HL-60 (cell line): ENCODE data around the gene GZMH.

Experiments used
- DNase-seq, 2 experiments: peaks; one replicate each; pipeline ENCODE4 v3.0.0-alpha.2; 2010 to 2020; ENCODE audit warnings: low read depth in 1 of 2, low spot score in 1 of 2
- H3K27ac ChIP-seq: fragments of 250-450 bp; sonication (Bioruptor Pico); replicated peaks from 2 replicates; pipeline ENCODE4 v1.5.1; 2020; ENCODE audit warnings: mild to moderate bottlenecking, moderate library complexity
- H3K27me3 ChIP-seq: fragments of 250-450 bp; sonication (Bioruptor Pico); 2 replicates; pipeline ENCODE4 v1.5.1; 2021; ENCODE audit warnings: mild to moderate bottlenecking, moderate library complexity; ENCODE audit not compliant: insufficient read depth, poor library complexity, severe bottlenecking
- H3K4me3 ChIP-seq: replicated peaks from 2 replicates; pipeline ENCODE4 v1.5.1; 2011; ENCODE audit warnings: mild to moderate bottlenecking, control low read depth, low read length; ENCODE audit not compliant: insufficient read depth
- CTCF ChIP-seq: IDR thresholded peaks from one replicate; pipeline ENCODE4 v1.5.1; 2011; ENCODE audit warnings: low read length, control low read depth, inconsistent platforms; ENCODE audit not compliant: insufficient read depth
- GABPA ChIP-seq: IDR thresholded peaks from 2 replicates; pipeline ENCODE4 v1.6.1; 2012; ENCODE audit warnings: low read depth
- POLR2AphosphoS5 ChIP-seq: IDR thresholded peaks from 2 replicates; pipeline ENCODE4 v1.6.1; 2012; ENCODE audit warnings: low read depth
- REST ChIP-seq: IDR thresholded peaks from 2 replicates; pipeline ENCODE4 v1.6.1; 2012; ENCODE audit warnings: low read depth; ENCODE audit not compliant: insufficient replicate concordance
- SPI1 ChIP-seq: IDR thresholded peaks from 2 replicates; pipeline ENCODE4 v1.6.1; 2012; ENCODE audit warnings: low read depth, mild to moderate bottlenecking, borderline replicate concordance

The GZMH gene

GRCh38 chr14:24632336-24632735 lies 22.9 kb upstream of the GZMH start:
- no peak for DNase-seq
- no peak overlapping the region for H3K27ac ChIP-seq
- no peak overlapping the region for H3K4me3 ChIP-seq
- no peaks in the 10 kb centered on the region for H3K27me3 ChIP-seq
- TF ChIP-seq CTCF (no peak), GABPA (no peak), SPI1 (no peak), POLR2AphosphoS5 (no peak), REST (no peak)

GRCh38 chr14:24631749-24632335 lies 22.4 kb upstream of the GZMH start:
- Histone ChIP-seq H3K4me3 (no peak overlapping the region), H3K27me3 (no peaks in the 10 kb centered on the region), H3K27ac (no peak overlapping the region)
- no peak for DNase-seq
- no peak for TF ChIP-seq GABPA

GRCh38 chr14:24630872-24631477 lies 21.5 kb upstream of the GZMH start:
- no peak for DNase-seq
- TF ChIP-seq REST (no peak), POLR2AphosphoS5 (no peak), GABPA (no peak), CTCF (no peak), SPI1 (no peak)
- Histone ChIP-seq H3K4me3 (no peak overlapping the region), H3K27ac (no peak overlapping the region), H3K27me3 (no peaks in the 10 kb centered on the region)

- no peak for TF ChIP-seq GABPA
- no peak for TF ChIP-seq CTCF
- no peak for TF ChIP-seq SPI1
- no peak for TF ChIP-seq REST
- TF ChIP-seq POLR2AphosphoS5, result no peak
- no peaks in the 10 kb centered on the region for H3K27me3 ChIP-seq
- no peak overlapping the region for H3K4me3 ChIP-seq
- DNase-seq, result no peak
- H3K27ac ChIP-seq, result no peak overlapping the region
Observed at GRCh38 chr14:24630087-24630871, 20.8 kb upstream of the GZMH start.
